Left ventricle myocardium inferior (tissue), 1 donor: ENCODE results near the gene CERS6. TPM values are rescaled to one million over a fixed set of nuclear protein-coding genes. Genes with fewer than 3 reads are reported as not detected.

Experiments used
- DNase-seq: peaks from one replicate; pipeline ENCODE4 v3.0.0-alpha.2; 2020
- H3K27ac ChIP-seq: fragments of 200-600 bp; replicated peaks from 2 replicates; pipeline ENCODE4 v1.8.0; 2021
- H3K27me3 ChIP-seq: fragments of 200-600 bp; 2 replicates; pipeline ENCODE4 v1.8.0; 2021; ENCODE audit warnings: low read depth
- H3K36me3 ChIP-seq: fragments of 200-600 bp; 2 replicates; pipeline ENCODE4 v1.8.0; 2021
- H3K4me1 ChIP-seq: fragments of 200-600 bp; 2 replicates; pipeline ENCODE4 v1.8.0; 2021
- H3K4me3 ChIP-seq: fragments of 200-600 bp; 2 replicates; pipeline ENCODE4 v1.8.0; 2021; ENCODE audit warnings: mild to moderate bottlenecking, moderate library complexity
- H3K9me3 ChIP-seq: fragments of 200-600 bp; replicated peaks from 2 replicates; pipeline ENCODE4 v1.8.0; 2021
- CTCF ChIP-seq: fragments of 200-600 bp; IDR thresholded peaks from 2 replicates; pipeline ENCODE4 v1.8.0; 2021; ENCODE audit warnings: antibody characterized with exemption, mild to moderate bottlenecking, borderline replicate concordance
- intact Hi-C: fragments of 100-400 bp; cut with micrococcal nuclease; formaldehyde crosslinking; loops from one replicate; pipeline ENCODE4 v1.11.0; 2022
- total RNA-seq: library from RNA; stranded (reverse); fragmentation: NEBNext Ultra II Directional; extraction: Animal tissue kit (Norgen Biotek cat#: 25700); gene quantifications from one replicate; pipeline ENCODE4 v1.2.1, GENCODE V29; 2021
- donor health status: DM: no; HTN: yes; CAD: no; lungs with severe emphysema.

The CERS6 gene
- total RNA-seq, 1 donor from 2014 or later: 68.9 TPM

DNA sequence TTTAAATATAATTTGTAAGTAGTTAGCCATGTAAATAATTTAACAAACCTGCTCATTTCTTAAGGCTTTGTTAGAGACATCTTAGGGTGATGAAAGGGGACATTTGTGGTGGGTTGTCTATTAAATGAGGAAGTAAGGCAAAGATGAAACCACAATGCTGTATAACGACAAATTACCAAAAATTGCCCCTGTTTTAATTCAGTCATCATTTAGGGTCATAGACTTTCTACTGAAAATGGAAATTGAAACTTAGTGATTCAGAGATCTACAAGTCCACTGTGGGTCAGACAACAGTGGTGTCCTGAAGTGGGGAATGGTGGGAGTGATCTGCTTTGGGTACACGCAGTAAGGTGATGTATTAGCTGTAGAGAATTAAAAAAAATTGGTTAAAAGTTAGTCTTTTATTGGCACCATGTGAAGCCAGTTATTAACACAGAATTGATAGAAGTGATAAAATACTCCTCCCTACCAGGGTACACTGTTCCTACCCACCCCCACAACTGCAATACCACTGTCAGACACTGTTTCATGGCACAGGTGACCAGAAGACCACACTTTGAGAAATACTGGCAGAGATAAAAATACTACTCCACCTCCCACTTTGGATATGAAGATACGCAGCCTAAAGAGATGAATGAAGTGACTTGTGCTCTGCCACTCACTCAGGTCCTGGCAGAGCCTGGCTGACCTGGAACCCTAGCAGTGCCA, 13.4 kb downstream of the CERS6 start:
- intact Hi-C loops: no loop called here
- Histone ChIP-seq H3K4me3 (no peak overlapping the region), H3K4me1 (peaks cover 82% of the 10 kb centered on the region), H3K27me3 (no peaks in the 10 kb centered on the region), H3K9me3 (no peaks in the 10 kb centered on the region), H3K27ac (no peak overlapping the region), H3K36me3 (no peaks in the 10 kb centered on the region)
- no peak for DNase-seq
- no peak for TF ChIP-seq CTCF

GRCh38 chr2:168470320-168471162, 14.5 kb downstream of the CERS6 start:
- peaks cover 76% of the 10 kb centered on the region for H3K4me1 ChIP-seq

DNA sequence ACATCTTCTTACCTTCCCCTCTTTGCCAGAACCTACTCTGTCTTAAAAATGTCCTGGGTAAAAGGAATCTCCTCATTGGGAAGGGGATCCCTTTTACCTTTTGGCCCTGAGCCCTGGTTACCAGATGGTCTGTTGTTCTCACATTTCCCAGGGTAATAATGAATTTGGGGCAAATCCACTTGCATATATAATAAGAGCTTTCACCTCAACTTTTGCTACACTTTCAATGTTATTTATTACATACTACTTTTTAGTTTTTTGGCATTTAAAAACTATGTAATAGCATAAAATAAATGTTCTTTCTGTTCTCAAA, 15.0 kb downstream of the CERS6 start:
- intact Hi-C loops: no loop called here
- Histone ChIP-seq H3K27ac (no peak overlapping the region), H3K4me1 (peaks cover 76% of the 10 kb centered on the region)

More at GRCh38 chr2:168470320-168471162, 14.5 kb downstream of the CERS6 start:
- Histone ChIP-seq H3K27ac (no peak overlapping the region), H3K27me3 (no peaks in the 10 kb centered on the region), H3K9me3 (no peaks in the 10 kb centered on the region), H3K36me3 (no peaks in the 10 kb centered on the region), H3K4me3 (no peak overlapping the region)
- no peak for DNase-seq
- TF ChIP-seq CTCF: no peak
- intact Hi-C loops: no loop called here

GRCh38 chr2:168475636-168476035, 19.6 kb downstream of the CERS6 start:
- Histone ChIP-seq H3K4me1 (peaks cover 59% of the 10 kb centered on the region), H3K9me3 (no peaks in the 10 kb centered on the region), H3K27me3 (no peaks in the 10 kb centered on the region), H3K27ac (no peak overlapping the region), H3K4me3 (no peak overlapping the region), H3K36me3 (no peaks in the 10 kb centered on the region)
- DNase-seq: no peak
- intact Hi-C loops: no loop called here
- no peak for TF ChIP-seq CTCF

More for the DNA sequence above, 15.0 kb downstream of the CERS6 start:
- DNase-seq: no peak
- H3K9me3 ChIP-seq: no peaks in the 10 kb centered on the region
- no peak overlapping the region for H3K4me3 ChIP-seq
- TF ChIP-seq CTCF: no peak
- H3K36me3 ChIP-seq: no peaks in the 10 kb centered on the region
- H3K27me3 ChIP-seq: no peaks in the 10 kb centered on the region

GRCh38 chr2:168478206-168478605, 22.1 kb downstream of the CERS6 start:
- DNase-seq: no peak
- Histone ChIP-seq H3K27ac (peak overlapping the region; percentile 25), H3K9me3 (no peaks in the 10 kb centered on the region), H3K4me3 (no peak overlapping the region), H3K4me1 (peaks cover 56% of the 10 kb centered on the region), H3K36me3 (no peaks in the 10 kb centered on the region), H3K27me3 (no peaks in the 10 kb centered on the region)
- intact Hi-C loops: no loop called here
- TF ChIP-seq CTCF: no peak
